22Rv1 (cell line): ENCODE measurements around the gene CDC20.

Experiments used
- CTCF ChIP-seq: fragments of 450-650 bp; IDR thresholded peaks from 2 replicates; pipeline ENCODE4 v1.5.1; 2017; ENCODE audit warnings: mild to moderate bottlenecking
- ZFX ChIP-seq: fragments of 450-650 bp; IDR thresholded peaks from 2 replicates; pipeline ENCODE4 v1.6.1; 2017; ENCODE audit warnings: antibody characterized with exemption, borderline replicate concordance

GRCh38 chr1:43392702-43393101, 33.9 kb downstream of the CDC20 start:
- TF ChIP-seq CTCF: no peak
- no peak for TF ChIP-seq ZFX
